Tibial artery (tissue), 4 donors: Measurements from ENCODE around the gene MADD.

Experiments
- DNase-seq, 2 donors: peaks; one replicate each; pipeline ENCODE4 v3.0.0-alpha.2; 2019
- H3K27ac ChIP-seq, 2 donors: fragments of 200-600 bp; sonication (generic) in 1 of 2; 1 replicate in 1 of 2; 2 replicates in 1 of 2; pipeline ENCODE4 v1.5.1; 2018 to 2019; ENCODE audit warnings: mild to moderate bottlenecking in 1 of 2
- H3K27me3 ChIP-seq, 2 donors: fragments of 200-600 bp; sonication (generic) in 1 of 2; one replicate each; pipeline versions ENCODE4 v1.5.1 to v1.6.0; 2016 to 2019
- H3K36me3 ChIP-seq, 3 donors: fragments of 200-600 bp; sonication (generic) in 2 of 3; one replicate each; pipeline ENCODE4 v1.5.1; 2016 to 2019; ENCODE audit warnings: mild to moderate bottlenecking in 2 of 3
- H3K4me1 ChIP-seq, 4 donors: fragments of 200-600 bp; sonication (generic) in 2 of 4; 1 replicate in 3 of 4; 2 replicates in 1 of 4; pipeline ENCODE4 v1.5.1; 2016 to 2019
- H3K4me3 ChIP-seq, 2 donors: fragments of 200-600 bp; sonication (generic) in 1 of 2; 1 replicate in 1 of 2; 2 replicates in 1 of 2; pipeline ENCODE4 v1.5.1; 2018 to 2019; ENCODE audit warnings: mild to moderate bottlenecking in 2 of 2
- H3K9me3 ChIP-seq, 3 donors: fragments of 200-600 bp; sonication (generic) in 1 of 3; one replicate each; pipeline ENCODE4 v1.5.1; 2016 to 2019
- CTCF ChIP-seq, 2 experiments: fragments of 200-600 bp in 1 of 2; fragments of 450-650 bp in 1 of 2; IDR thresholded peaks; one replicate each; pipeline ENCODE4 v1.5.1; 2017 to 2019; ENCODE audit warnings: antibody characterized with exemption in 2 of 2, mild to moderate bottlenecking in 1 of 2, moderate library complexity in 1 of 2
- intact Hi-C: fragments of 100-400 bp; cut with DNase I; formaldehyde crosslinking; loops from one replicate; pipeline ENCODE4 v1.15.0; 2023; ENCODE audit warnings: low total_unique reads

MADD gene

GRCh38 chr11:47270331-47271271 lies 668 bp downstream of the MADD start:
- intact Hi-C loops: no loop called here
- H3K9me3 ChIP-seq: no peaks in the 10 kb centered on the region
- H3K36me3 ChIP-seq: peaks cover 11 to 18% (median 12%) of the 10 kb centered on the region in 3 donors
- H3K27me3 ChIP-seq: no peaks in the 10 kb centered on the region
- peak overlapping the region; percentile 93 to 96 for H3K27ac ChIP-seq
- H3K4me1 ChIP-seq: peaks cover 0 to 36% (median 30%) of the 10 kb centered on the region in 4 donors
- H3K4me3 ChIP-seq: peak overlapping the region; percentile 76 to 95
- TF ChIP-seq CTCF (IDR thresholded peaks at IDR 0.05): no peak
- DNase-seq: no peak

GRCh38 chr11:47271328-47271727 lies 1.4 kb downstream of the MADD start:
- H3K9me3 ChIP-seq: no peaks in the 10 kb centered on the region
- TF ChIP-seq CTCF (IDR thresholded peaks at IDR 0.05): no peak
- no peak for DNase-seq
- peak overlapping the region; percentile 76 to 95 for H3K4me3 ChIP-seq
- peak overlapping the region; percentile 93 to 96 for H3K27ac ChIP-seq
- H3K36me3 ChIP-seq: peaks cover 15 to 25% (median 20%) of the 10 kb centered on the region in 3 donors
- intact Hi-C loops: no loop called here
- no peaks in the 10 kb centered on the region for H3K27me3 ChIP-seq
- peaks cover 0 to 36% (median 30%) of the 10 kb centered on the region in 4 donors for H3K4me1 ChIP-seq

- peaks cover 0 to 36% (median 30%) of the 10 kb centered on the region in 4 donors for H3K4me1 ChIP-seq
- no peak for TF ChIP-seq CTCF (IDR thresholded peaks at IDR 0.05)
Measured at GRCh38 chr11:47271961-47272661, 2.2 kb downstream of the MADD start.

GRCh38 chr11:47272706-47273105 lies 2.8 kb downstream of the MADD start:
- peaks cover 0 to 34% (median 29%) of the 10 kb centered on the region in 4 donors for H3K4me1 ChIP-seq
- DNase-seq: no peak
- TF ChIP-seq CTCF (IDR thresholded peaks at IDR 0.05): no peak
- H3K4me3 ChIP-seq: no peak overlapping the region
- H3K27me3 ChIP-seq: no peaks in the 10 kb centered on the region
- H3K36me3 ChIP-seq: peaks cover 29 to 39% (median 34%) of the 10 kb centered on the region in 3 donors
- no peaks in the 10 kb centered on the region for H3K9me3 ChIP-seq
- intact Hi-C loops: no loop called here
- H3K27ac ChIP-seq: no peak overlapping the region

More at GRCh38 chr11:47271961-47272661, 2.2 kb downstream of the MADD start:
- no peak for DNase-seq
- Histone ChIP-seq H3K9me3 (no peaks in the 10 kb centered on the region), H3K4me3 (no peak overlapping the region), H3K27ac (peak overlapping the region in 1 of 2 donors; percentile 93), H3K27me3 (no peaks in the 10 kb centered on the region), H3K36me3 (peaks cover 23 to 33% (median 28%) of the 10 kb centered on the region in 3 donors)
- intact Hi-C loops: no loop called here

DNA sequence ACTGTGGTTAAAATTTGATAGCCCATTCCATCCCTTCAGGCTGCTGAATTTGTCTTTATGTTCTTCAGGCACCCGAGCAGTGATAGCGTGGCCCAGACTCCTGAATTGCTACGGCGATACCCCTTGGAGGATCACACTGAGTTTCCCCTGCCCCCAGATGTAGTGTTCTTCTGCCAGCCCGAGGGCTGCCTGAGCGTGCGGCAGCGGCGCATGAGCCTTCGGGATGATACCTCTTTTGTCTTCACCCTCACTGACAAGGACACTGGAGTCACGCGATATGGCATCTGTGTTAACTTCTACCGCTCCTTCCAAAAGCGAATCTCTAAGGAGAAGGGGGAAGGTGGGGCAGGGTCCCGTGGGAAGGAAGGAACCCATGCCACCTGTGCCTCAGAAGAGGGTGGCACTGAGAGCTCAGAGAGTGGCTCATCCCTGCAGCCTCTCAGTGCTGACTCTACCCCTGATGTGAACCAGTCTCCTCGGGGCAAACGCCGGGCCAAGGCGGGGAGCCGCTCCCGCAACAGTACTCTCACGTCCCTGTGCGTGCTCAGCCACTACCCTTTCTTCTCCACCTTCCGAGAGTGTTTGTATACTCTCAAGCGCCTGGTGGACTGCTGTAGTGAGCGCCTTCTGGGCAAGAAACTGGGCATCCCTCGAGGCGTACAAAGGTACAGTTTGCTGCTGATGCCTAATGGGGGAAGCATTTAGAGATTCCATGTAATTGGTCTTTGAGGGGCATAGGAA lies 4.7 kb downstream of the MADD start:
- no peaks in the 10 kb centered on the region for H3K27me3 ChIP-seq
- H3K9me3 ChIP-seq: no peaks in the 10 kb centered on the region
- H3K4me3 ChIP-seq: no peak overlapping the region
- peaks cover 0 to 21% (median 17%) of the 10 kb centered on the region in 4 donors for H3K4me1 ChIP-seq
- DNase-seq: peak in 1 of 2 donors; percentile 37
- no peak for TF ChIP-seq CTCF (IDR thresholded peaks at IDR 0.05)
- intact Hi-C loops: no loop called here
- H3K36me3 ChIP-seq: peaks cover 44 to 58% (median 48%) of the 10 kb centered on the region in 3 donors
- H3K27ac ChIP-seq: no peak overlapping the region
